CD4-positive, alpha-beta T cell treated with Interleukin-6 for 4 hours (primary cell): ENCODE data around the gene HSPA12B.
"Not testable (repeated sequence)": the region's sequence is repeated elsewhere in the genome, so short reads cannot be mapped to it uniquely, and the experiment has no call there.

ENCODE experiments used
- DNase-seq: peaks from one replicate; pipeline ENCODE4 v3.0.0-alpha.2; 2020; ENCODE audit warnings: mixed read lengths

Gene HSPA12B

DNA sequence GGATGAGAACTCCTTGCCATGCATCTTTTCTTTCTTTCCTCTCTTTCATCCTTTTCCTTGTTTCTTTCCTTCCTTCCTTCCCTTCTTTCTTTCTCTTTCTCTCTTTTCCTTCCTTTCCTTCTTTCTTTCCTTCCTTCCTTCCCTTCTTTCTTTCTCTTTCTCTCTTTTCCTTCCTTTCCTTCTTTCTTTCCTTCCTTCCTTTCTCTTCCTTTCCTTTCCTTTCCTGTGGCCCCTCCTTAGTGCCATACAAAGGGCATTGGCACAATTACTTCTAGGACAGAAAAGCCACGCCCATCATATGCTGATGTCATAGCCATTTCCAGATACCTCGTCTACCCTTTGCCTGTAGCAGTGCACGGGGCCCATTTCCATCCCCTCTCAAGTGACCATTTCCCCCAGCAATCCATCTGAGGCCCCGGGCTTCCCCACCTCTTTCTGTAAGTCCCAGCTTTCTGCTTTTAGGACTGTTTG, 56.2 kb downstream of the HSPA12B start:
- DNase-seq: no peak

DNA sequence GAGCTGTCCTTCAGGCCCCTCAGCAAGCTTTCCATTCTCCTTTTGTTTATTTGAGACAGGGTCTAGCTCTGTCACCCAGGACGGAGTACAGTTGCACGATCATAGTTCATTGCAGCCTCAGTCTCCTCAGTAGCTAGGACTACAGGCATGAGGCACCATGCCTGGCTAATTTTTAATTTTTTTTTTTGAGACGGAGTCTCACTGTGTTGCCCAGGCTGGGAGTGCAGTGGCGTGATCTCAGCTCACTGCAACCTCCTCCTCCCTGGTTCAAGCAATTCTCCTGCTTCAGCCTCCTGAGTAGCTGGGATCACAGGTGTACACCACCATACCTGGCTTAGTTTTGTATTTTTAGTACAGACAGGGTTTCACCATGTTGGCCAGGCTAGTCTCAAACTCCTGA, 56.7 kb downstream of the HSPA12B start:
- DNase-seq: not testable (repeated sequence)

DNA sequence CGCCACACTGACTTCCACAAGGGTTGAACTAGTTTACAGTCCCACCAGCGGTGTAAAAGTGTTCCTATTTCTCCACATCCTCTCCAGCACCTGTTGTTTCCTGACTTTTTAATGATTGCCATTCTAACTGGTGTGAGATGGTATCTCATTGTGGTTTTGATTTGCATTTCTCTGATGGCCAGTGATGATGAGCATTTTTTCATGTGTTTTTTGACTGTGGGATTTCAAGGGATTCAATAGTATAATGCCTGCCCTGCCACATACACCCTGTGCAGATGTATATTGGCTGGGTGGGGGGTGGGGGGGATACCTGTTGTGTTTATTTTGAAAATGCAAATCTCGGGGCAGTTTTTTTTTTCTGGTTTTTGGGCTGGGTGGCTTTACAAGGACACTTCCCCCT, 61.7 kb downstream of the HSPA12B start:
- not testable (repeated sequence) for DNase-seq

DNA sequence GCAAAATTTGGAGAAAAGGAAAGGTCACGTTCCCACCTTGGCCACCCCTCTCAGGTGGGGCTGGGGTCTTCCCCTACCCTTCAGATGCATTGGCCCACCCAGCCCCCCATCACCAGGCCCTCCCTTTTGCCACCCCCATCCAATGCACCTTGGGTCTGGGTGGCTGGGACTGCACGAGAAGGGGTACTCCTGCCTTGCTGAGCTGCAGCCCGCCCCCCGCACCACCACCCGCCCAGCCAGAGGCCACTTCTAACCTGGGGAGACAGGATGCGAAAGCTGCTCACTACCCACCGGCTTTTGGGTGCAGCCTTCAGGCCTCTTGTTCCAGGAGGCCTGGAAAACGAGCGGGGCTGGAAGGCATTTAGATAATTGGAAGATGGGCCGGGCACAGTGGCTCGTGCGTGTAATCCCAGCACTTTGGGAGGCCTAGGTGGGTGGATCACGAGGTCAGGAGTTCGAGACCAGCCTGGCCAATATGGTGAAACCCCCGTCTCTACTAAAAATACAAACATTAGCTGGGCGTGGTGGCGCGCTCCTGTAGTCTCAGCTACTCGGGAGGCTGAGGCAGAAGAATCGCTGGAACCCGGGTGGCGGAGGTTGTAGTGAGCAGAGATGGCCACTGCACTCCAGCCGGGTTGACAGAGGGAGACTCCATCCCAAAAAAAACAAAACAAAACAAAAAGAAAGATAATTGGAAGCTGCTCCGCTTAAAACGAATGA, 62.4 kb downstream of the HSPA12B start:
- no peak for DNase-seq

- peak; percentile 95 for DNase-seq
Measured at GRCh38 chr20:3795511-3796468, 63.3 kb downstream of the HSPA12B start, which contains the start of gene CDC25B. Gene CDC25B (plus strand): TSS chr20:3796310. CDS start chr20:3796532, 222 bp downstream.

DNA sequence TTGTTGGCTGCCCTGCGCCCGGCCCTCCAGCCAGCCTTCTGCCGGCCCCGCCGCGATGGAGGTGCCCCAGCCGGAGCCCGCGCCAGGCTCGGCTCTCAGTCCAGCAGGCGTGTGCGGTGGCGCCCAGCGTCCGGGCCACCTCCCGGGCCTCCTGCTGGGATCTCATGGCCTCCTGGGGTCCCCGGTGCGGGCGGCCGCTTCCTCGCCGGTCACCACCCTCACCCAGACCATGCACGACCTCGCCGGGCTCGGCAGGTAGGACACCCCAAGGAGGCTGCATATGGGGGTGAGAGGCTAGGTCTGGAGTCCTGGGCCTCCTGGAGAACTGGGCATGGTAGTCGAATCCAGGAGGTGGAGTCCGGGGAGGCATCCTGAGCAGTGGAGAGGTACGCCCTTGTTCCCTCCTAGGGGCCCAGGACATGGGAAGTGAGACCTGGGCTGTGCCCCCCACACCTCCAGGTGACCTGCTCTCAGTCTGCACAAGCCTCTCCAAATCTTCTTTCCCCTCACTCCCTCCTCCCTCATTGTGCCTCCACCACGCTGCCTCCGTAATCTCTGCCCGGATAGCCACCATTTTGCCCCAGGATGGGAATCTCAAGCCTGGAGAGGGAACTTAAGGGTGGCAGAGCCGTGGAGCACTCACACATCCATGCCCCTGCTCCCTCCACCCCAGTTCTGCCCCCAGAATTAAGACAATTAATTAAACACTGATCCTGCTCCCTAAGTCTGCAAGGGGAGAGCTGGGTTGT, 64.2 kb downstream of the HSPA12B start:
- DNase-seq: no peak

DNA sequence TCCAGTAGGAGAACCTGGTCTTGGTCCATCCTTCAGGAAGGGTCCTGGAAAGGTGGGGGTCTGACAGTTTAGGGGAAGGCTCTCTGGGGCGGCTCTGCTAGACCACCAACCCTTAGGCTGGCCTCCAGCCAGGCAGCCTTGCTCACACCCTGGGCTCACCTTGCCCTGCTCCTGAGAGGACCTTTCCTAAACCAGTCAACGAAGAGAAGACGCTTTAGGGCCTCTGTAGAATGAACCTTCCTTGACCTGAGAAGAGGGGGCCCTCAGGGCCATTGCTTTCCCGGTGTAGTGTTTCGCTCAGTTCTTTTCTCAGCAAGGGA, 64.7 kb downstream of the HSPA12B start:
- no peak for DNase-seq

DNA sequence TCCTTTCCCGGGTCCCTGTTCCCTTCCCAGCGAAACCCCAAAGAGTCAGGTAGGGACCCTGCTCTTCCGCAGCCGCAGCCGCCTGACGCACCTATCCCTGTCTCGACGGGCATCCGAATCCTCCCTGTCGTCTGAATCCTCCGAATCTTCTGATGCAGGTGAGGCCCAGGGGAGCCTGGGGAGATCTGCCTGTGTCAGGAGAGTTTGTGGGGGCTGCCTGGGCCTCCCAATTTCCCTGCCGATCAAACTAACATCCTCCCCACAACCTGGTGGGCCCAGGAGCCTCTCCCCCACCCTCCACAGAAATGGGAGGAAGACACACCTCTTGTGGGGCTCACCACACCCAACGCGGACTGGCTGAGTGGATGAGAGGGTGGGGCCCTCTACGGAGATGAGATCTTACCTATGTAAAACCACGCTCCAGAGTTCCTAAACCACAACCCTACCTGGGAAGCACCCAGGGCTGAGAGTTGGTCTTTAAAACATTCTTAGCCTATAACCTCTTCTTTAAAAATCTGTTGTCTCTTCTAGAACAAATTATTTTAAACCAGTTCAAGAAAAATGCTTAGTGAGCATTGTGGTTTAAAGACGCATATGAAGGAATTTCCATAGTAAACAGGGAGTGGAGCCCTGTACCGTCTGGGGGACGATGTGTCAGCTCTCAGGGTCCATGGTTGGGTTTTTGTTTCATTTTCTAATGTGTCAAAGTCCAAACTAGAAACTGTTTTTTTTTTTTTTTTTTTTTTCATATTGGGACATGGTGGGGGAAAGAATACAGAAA, 65.3 kb downstream of the HSPA12B start:
- peak; percentile 76 for DNase-seq

DNA sequence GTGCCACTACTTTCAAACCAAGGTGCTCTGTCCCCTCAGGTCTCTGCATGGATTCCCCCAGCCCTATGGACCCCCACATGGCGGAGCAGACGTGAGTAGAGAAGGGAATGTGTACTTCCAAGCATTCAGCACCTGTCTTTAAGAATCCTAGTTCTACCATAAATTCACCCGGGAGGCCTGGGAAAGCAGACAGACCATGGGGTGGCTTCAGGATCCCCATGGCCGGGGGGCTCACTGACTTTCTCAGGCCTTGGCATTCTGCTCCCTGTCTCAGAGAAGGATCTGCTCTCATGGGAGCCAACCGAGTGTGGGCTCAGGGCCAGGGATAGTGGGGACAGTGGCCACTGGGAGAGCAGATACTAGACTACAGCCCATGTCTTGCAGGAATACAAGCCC, 65.9 kb downstream of the HSPA12B start:
- DNase-seq: no peak

GRCh38 chr20:3798908-3799248, 66.4 kb downstream of the HSPA12B start:
- no peak for DNase-seq

DNA sequence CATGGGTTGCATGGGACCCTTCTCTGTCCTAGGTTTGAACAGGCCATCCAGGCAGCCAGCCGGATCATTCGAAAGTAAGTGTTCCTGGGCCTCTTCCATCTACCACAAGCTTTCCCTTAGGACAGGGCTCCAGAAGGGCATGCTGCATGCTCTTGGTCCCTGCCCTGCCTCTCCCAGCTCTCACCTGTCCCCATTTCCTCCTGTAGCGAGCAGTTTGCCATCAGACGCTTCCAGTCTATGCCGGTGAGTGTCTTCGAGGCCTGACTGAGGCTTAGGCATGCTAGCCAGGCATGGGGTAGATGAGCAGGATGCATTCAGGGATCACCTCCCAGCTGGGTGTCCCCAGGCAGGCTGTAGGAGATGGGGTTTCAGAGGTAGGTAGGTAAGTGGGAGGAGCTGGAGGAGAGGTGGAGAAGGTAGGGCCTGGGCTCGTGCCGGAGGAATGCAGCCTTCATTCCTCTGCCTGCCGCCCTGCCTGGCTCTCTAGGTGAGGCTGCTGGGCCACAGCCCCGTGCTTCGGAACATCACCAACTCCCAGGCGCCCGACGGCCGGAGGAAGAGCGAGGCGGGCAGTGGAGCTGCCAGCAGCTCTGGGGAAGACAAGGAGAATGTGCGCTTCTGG, 67.9 kb downstream of the HSPA12B start:
- DNase-seq: no peak

DNA sequence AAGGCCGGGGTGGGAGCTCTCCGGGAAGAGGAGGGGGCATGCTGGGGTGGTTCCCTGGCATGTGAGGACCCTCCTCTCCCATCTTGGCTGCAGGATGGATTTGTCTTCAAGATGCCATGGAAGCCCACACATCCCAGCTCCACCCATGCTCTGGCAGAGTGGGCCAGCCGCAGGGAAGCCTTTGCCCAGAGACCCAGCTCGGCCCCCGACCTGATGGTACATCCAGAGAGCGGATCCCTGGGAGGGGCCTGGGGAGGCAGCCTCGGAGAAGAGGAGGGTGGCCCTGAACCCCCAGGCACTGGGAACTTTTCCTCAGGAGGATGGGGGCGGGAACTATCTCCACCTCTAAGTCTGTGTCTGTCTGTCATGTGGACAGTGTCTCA, 68.4 kb downstream of the HSPA12B start:
- DNase-seq: no peak

- no peak for DNase-seq
Measured at GRCh38 chr20:3801299-3801698, 68.8 kb downstream of the HSPA12B start.

DNA sequence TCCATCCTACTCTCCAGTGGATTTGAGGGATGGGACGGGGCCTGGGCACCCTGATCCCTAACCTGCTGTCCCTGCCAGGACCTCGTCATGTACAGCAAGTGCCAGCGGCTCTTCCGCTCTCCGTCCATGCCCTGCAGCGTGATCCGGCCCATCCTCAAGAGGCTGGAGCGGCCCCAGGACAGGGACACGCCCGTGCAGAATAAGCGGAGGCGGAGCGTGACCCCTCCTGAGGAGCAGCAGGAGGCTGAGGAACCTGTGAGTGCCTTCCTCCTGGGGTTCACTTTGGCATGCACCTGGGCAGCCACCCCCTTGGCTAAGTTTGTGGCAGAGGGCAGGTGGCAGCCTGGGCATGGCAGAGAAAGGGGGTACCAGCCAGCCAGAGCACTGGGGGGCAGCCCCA, 69.4 kb downstream of the HSPA12B start:
- no peak for DNase-seq
